HepG2 (cell line): ENCODE measurements around the gene FALEC. TPM values are rescaled to one million over a fixed set of nuclear protein-coding genes. Genes with fewer than 3 reads are reported as not detected.

Experiments used
- ADNP ChIP-seq: sonication (generic); formaldehyde crosslinking; IDR thresholded peaks from 2 replicates; pipeline ENCODE4 v1.4.0; 2020; ENCODE audit warnings: missing genetic modification reagents
- ARID4A ChIP-seq: sonication (generic); formaldehyde crosslinking; IDR thresholded peaks from 2 replicates; pipeline ENCODE4 v1.5.0; 2020; ENCODE audit warnings: mild to moderate bottlenecking, missing genetic modification reagents, borderline replicate concordance
- CREM ChIP-seq, 2 experiments: sonication (generic) in 1 of 2; formaldehyde crosslinking in 1 of 2; IDR thresholded peaks; 2 replicates each; pipeline versions ENCODE4 v1.4.0 to v1.6.1; 2016 to 2020; ENCODE audit warnings: antibody characterized with exemption in 1 of 2, mild to moderate bottlenecking in 1 of 2, missing genetic modification reagents in 1 of 2
- GATA4 ChIP-seq: sonication (generic); IDR thresholded peaks from 2 replicates; pipeline ENCODE4 v1.6.1; 2016; ENCODE audit warnings: antibody characterized with exemption, low read depth, borderline replicate concordance
- GLMP ChIP-seq: sonication (generic); formaldehyde crosslinking; IDR thresholded peaks from 2 replicates; pipeline ENCODE4 v1.9.0; 2021; ENCODE audit warnings: missing genetic modification reagents, mild to moderate bottlenecking, borderline replicate concordance
- HIC2 ChIP-seq: sonication (generic); formaldehyde crosslinking; IDR thresholded peaks from 2 replicates; pipeline ENCODE4 v1.9.0; 2022; ENCODE audit warnings: low read depth, missing genetic modification reagents
- HNF1A ChIP-seq, 2 experiments: sonication (generic) in 1 of 2; formaldehyde crosslinking in 1 of 2; IDR thresholded peaks; 2 replicates each; pipeline versions ENCODE4 v1.4.0 to v1.6.1; 2016 to 2020; ENCODE audit warnings: borderline replicate concordance in 1 of 2, low read depth in 1 of 2, mild to moderate bottlenecking in 1 of 2, missing genetic modification reagents in 1 of 2
- HNF1B ChIP-seq: sonication (generic); formaldehyde crosslinking; IDR thresholded peaks from 2 replicates; pipeline ENCODE4 v1.5.1; 2020; ENCODE audit warnings: mild to moderate bottlenecking, moderate library complexity, missing genetic modification reagents
- PCBP1 ChIP-seq: fragments of 200-400 bp; formaldehyde crosslinking; IDR thresholded peaks from 2 replicates; pipeline ENCODE4 v1.6.1; 2017; ENCODE audit warnings: mild to moderate bottlenecking, low read depth, low read length, borderline replicate concordance
- TFAP4 ChIP-seq: sonication (generic); IDR thresholded peaks from 2 replicates; pipeline ENCODE4 v1.6.1; 2016; ENCODE audit warnings: low read depth, borderline replicate concordance
- ZNF724P ChIP-seq: sonication (generic); formaldehyde crosslinking; IDR thresholded peaks from 2 replicates; pipeline ENCODE4 v1.8.0; 2022; ENCODE audit warnings: missing genetic modification reagents, borderline replicate concordance
- polyA plus RNA-seq, 8 experiments: library from polyadenylated mRNA; depleted of rRNA in 3 of 8; stranded (reverse) in 7 of 8; unstranded in 1 of 8; fragments of >200 nt; fragmentation: Illumina TruSeq in 4 of 8; extraction: Trizol in 4 of 8; gene quantifications; 2 replicates each; pipeline versions ENCODE4 v1.2.1 to v1.2.3, GENCODE V29; 2011 to 2016; ENCODE audit warnings: low read depth in 4 of 8, missing spikeins in 1 of 8, mixed read lengths in 1 of 8; ENCODE audit not compliant: insufficient read depth in 1 of 8
- total RNA-seq, 5 experiments: library from RNA; depleted of rRNA; stranded (reverse); fragments of >200 nt; fragmentation: Illumina TruSeq; extraction: Trizol; gene quantifications; 2 replicates each; pipeline ENCODE4 v1.2.3, GENCODE V29; 2016; ENCODE audit warnings: low read depth in 1 of 5

Gene FALEC
- total and polyA plus RNA-seq, 2 of the 13 experiments (the other 11 are each of a cell fraction or from before 2014, with no cell fraction given): 0.33 to 0.71 TPM

- TF ChIP-seq HNF1A (IDR thresholded peaks at IDR 0.05; ENCODE audit: low read depth) (no peak), HNF1A (CRISPR knock-in tag; IDR thresholded peaks at IDR 0.05; ENCODE audit: borderline replicate concordance) (0 out of 2 replicates have a peak, but pooled peaks have one; percentile 65), TFAP4 (peak; percentile 28; the same call in 1 of the 2 replicates), CREM (IDR thresholded peaks at IDR 0.05) (0 out of 2 replicates have a peak, but pooled peaks have one; percentile 36), CREM (CRISPR knock-in tag; IDR thresholded peaks at IDR 0.05) (0 out of 2 replicates have a peak, but pooled peaks have one; percentile 34), GATA4 (peak; percentile 84), HIC2 (CRISPR knock-in tag) (no peak), GLMP (CRISPR knock-in tag) (no peak), PCBP1 (no peak), ARID4A (CRISPR knock-in tag) (peak; percentile 78; the same call in 1 of the 2 replicates), HNF1B (CRISPR knock-in tag) (peak; percentile 46; the same call in 1 of the 2 replicates), ADNP (CRISPR knock-in tag) (no peak), ZNF724P (0 out of 2 replicates have a peak, but pooled peaks have one; percentile 4)
Observed at GRCh38 chr1:150579110-150579944, 63.8 kb downstream of the FALEC start, which contains the start of gene MCL1 (continued).
